K562 (cell line): ENCODE measurements around the gene CNPY2. TPM values are rescaled to one million over a fixed set of nuclear protein-coding genes. Genes with fewer than 3 reads are reported as not detected.

Experiments used
- CREBBP ChIP-seq: IDR thresholded peaks from one replicate; pipeline ENCODE4 v1.6.1; 2012; ENCODE audit warnings: low read depth, mild to moderate bottlenecking, control low read depth, inconsistent platforms, low read length
- EP400 ChIP-seq: fragments of 450-650 bp; IDR thresholded peaks from 2 replicates; pipeline ENCODE4 v1.6.1; 2017; ENCODE audit warnings: antibody characterized with exemption, mild to moderate bottlenecking, moderate library complexity
- HDGF ChIP-seq: fragments of 450-650 bp; IDR thresholded peaks from 2 replicates; pipeline ENCODE4 v1.6.1; 2016
- HMGN3 ChIP-seq: IDR thresholded peaks from 2 replicates; pipeline ENCODE4 v1.6.1; 2011; ENCODE audit warnings: borderline replicate concordance, low read depth, mild to moderate bottlenecking, mixed read lengths, low read length; ENCODE audit not compliant: insufficient read length; ENCODE audit errors: extremely low read depth
- NBN ChIP-seq: fragments of 450-650 bp; IDR thresholded peaks from 2 replicates; pipeline ENCODE4 v1.6.1; 2016; ENCODE audit warnings: low read depth, mild to moderate bottlenecking
- PYGO2 ChIP-seq: fragments of 450-650 bp; IDR thresholded peaks from 2 replicates; pipeline ENCODE4 v1.6.1; 2016; ENCODE audit warnings: mild to moderate bottlenecking, missing genetic modification characterization, moderate library complexity, missing compliant biosample characterization
- SMAD1 ChIP-seq: fragments of 150-350 bp; IDR thresholded peaks from 2 replicates; pipeline ENCODE4 v1.6.1; 2014; ENCODE audit warnings: low read length, low read depth; ENCODE audit not compliant: partially characterized antibody
- SMC3 ChIP-seq: conservative IDR thresholded peaks from 2 replicates; pipeline ENCODE4 v1.6.1; 2011; ENCODE audit warnings: low read depth, low read length, improper control_type of control experiment; ENCODE audit not compliant: insufficient read depth
- TAF1 ChIP-seq: IDR thresholded peaks from 2 replicates; pipeline ENCODE4 v1.6.1; 2011; ENCODE audit warnings: mild to moderate bottlenecking, low read length, moderate library complexity; ENCODE audit not compliant: insufficient read depth, control insufficient read depth, severe bottlenecking; ENCODE audit errors: extremely low read depth
- TCF3 ChIP-seq: sonication (generic); formaldehyde crosslinking; IDR thresholded peaks from 2 replicates; pipeline ENCODE4 v1.4.0; 2020; ENCODE audit warnings: mild to moderate bottlenecking, missing genetic modification reagents
- TCF7L2 ChIP-seq: fragments of 150-350 bp; IDR thresholded peaks from 2 replicates; pipeline ENCODE4 v1.6.1; 2016; ENCODE audit warnings: low read depth, mild to moderate bottlenecking, low read length, moderate library complexity
- TEAD4 ChIP-seq, 2 experiments: sonication (generic) in 1 of 2; formaldehyde crosslinking in 1 of 2; IDR thresholded peaks; 2 replicates each; pipeline versions ENCODE4 v1.6.1 to v1.8.0; 2012 to 2022; ENCODE audit warnings: borderline replicate concordance in 1 of 2, inconsistent platforms in 1 of 2, low read length in 1 of 2, mild to moderate bottlenecking in 1 of 2, missing genetic modification reagents in 1 of 2
- ZKSCAN8 ChIP-seq: fragments of 200-800 bp; sonication (Bioruptor generic); IDR thresholded peaks from 2 replicates; pipeline ENCODE4 v1.6.1; 2016; ENCODE audit warnings: missing genetic modification characterization, missing compliant biosample characterization
- ZMIZ1 ChIP-seq, 2 experiments: fragments of 150-350 bp in 1 of 2; IDR thresholded peaks; 2 replicates each; pipeline ENCODE4 v1.6.1; 2012 to 2016; ENCODE audit warnings: low read depth in 2 of 2, low read length in 2 of 2, mild to moderate bottlenecking in 1 of 2, moderate library complexity in 1 of 2
- ZNF384 ChIP-seq: IDR thresholded peaks from 2 replicates; pipeline ENCODE4 v1.6.1; 2012; ENCODE audit warnings: low read depth, low read length, improper control_type of control experiment
- polyA plus RNA-seq, 8 experiments: library from polyadenylated mRNA; depleted of rRNA in 4 of 8; stranded (reverse) in 5 of 8; unstranded in 3 of 8; fragments of >200 nt; fragmentation: Nextera tagmentation in 2 of 8; fragmentation: Illumina TruSeq in 1 of 8; extraction: Ambion mirVana in 2 of 8; extraction: Trizol in 1 of 8; gene quantifications; 2 replicates each; pipeline versions ENCODE4 v1.2.1 to v1.2.3, GENCODE V29; 2011 to 2014; ENCODE audit warnings: inconsistent platforms in 1 of 8, missing spikeins in 1 of 8
- total RNA-seq, 7 experiments: library from RNA; depleted of rRNA in 6 of 7; stranded (reverse); fragments of >200 nt in 6 of 7; fragmentation: Illumina TruSeq in 2 of 7; extraction: Trizol in 2 of 7; gene quantifications; 2 replicates each; pipeline versions ENCODE4 v1.2.1 to v1.2.3, GENCODE V29; 2011 to 2021; ENCODE audit warnings: low replicate concordance in 1 of 7
- TF ChIP-seq, protein P1 (sequence below): IDR thresholded peaks from 2 replicates; pipeline ENCODE4 v1.6.1; 2011; ENCODE audit not compliant: insufficient read length; ENCODE audit errors: extremely low read depth
- TF ChIP-seq, protein P2 (sequence below): sonication (generic); formaldehyde crosslinking; IDR thresholded peaks from 2 replicates; pipeline ENCODE4 v1.8.1; 2023; ENCODE audit warnings: mild to moderate bottlenecking, missing genetic modification reagents
- TF ChIP-seq, protein P3 (sequence below): fragments of 450-650 bp; IDR thresholded peaks from 2 replicates; pipeline ENCODE4 v1.7.0; 2016; ENCODE audit warnings: borderline replicate concordance

The CNPY2 gene
- total and polyA plus RNA-seq, 9 of the 15 experiments (the other 6 are each of a cell fraction or from before 2014, with no cell fraction given), result 33.8 to 190 (median 138) TPM

DNA sequence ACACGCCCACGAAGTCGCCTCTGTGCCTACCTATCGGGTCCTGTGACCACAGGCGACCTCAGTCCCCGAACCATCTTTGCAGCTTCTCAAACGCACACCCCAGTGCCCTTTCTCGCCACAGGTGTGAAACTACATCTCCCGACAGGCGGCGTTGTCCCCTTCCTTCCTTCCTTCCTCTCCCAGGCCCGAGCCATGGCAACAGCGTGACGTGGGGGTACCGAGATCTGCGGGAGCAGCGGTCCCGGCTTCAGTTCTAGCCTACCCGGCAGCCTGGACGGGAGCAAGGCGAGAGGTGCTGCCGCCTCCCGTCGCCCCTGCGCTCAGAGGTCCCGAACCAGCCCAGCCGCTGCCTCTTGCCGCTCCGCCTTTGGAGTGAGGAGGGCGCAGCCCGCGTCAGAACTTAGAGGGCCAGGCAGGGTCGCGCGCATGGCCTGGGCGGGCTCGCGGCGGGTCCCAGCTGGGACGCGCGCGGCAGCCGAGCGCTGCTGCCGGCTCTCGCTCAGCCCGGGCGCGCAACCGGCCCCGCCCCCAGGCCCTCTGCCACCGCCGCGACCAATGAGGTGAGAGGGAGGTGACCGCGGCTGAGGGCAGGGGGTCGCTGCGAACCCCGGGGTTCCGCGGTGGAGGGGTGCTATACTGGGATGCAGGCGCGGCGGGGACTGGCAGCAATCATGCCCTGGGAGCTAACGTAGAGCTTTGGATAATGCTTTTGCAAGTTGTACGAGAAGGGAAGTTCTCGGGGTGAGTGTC is 48.9 kb downstream of the CNPY2 start, which contains the start of gene COQ10A (continued):
- TF ChIP-seq, protein P1, sequence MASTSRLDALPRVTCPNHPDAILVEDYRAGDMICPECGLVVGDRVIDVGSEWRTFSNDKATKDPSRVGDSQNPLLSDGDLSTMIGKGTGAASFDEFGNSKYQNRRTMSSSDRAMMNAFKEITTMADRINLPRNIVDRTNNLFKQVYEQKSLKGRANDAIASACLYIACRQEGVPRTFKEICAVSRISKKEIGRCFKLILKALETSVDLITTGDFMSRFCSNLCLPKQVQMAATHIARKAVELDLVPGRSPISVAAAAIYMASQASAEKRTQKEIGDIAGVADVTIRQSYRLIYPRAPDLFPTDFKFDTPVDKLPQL, result no peak
- TF ChIP-seq ZNF384 (0 out of 2 replicates have a peak, but pooled peaks have one; percentile 4), NBN (peak; percentile 74; the same call in 1 of the 2 replicates), SMC3 (peak; percentile 24; the same call in 1 of the 2 replicates), CREBBP (no peak), SMAD1 (no peak), TAF1 (peak; percentile 50), HMGN3 (peak; percentile 67), HDGF (no peak), ZMIZ1 (IDR thresholded peaks at IDR 0.05; ENCODE audit: low read depth in 2 of 2, low read length in 2 of 2) (no peak), TCF7L2 (no peak), ZKSCAN8 (CRISPR knock-in tag) (no peak), PYGO2 (no peak), TCF3 (CRISPR knock-in tag) (no peak; the same call in 1 of the 2 replicates), EP400 (peak; percentile 86), TEAD4 (IDR thresholded peaks at IDR 0.05; ENCODE audit: low read length) (no peak), TEAD4 (CRISPR knock-in tag; IDR thresholded peaks at IDR 0.05; ENCODE audit: borderline replicate concordance) (no peak)
- TF ChIP-seq, protein P2, sequence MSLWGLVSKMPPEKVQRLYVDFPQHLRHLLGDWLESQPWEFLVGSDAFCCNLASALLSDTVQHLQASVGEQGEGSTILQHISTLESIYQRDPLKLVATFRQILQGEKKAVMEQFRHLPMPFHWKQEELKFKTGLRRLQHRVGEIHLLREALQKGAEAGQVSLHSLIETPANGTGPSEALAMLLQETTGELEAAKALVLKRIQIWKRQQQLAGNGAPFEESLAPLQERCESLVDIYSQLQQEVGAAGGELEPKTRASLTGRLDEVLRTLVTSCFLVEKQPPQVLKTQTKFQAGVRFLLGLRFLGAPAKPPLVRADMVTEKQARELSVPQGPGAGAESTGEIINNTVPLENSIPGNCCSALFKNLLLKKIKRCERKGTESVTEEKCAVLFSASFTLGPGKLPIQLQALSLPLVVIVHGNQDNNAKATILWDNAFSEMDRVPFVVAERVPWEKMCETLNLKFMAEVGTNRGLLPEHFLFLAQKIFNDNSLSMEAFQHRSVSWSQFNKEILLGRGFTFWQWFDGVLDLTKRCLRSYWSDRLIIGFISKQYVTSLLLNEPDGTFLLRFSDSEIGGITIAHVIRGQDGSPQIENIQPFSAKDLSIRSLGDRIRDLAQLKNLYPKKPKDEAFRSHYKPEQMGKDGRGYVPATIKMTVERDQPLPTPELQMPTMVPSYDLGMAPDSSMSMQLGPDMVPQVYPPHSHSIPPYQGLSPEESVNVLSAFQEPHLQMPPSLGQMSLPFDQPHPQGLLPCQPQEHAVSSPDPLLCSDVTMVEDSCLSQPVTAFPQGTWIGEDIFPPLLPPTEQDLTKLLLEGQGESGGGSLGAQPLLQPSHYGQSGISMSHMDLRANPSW (CRISPR knock-in tag), result no peak
- TF ChIP-seq, protein P3, sequence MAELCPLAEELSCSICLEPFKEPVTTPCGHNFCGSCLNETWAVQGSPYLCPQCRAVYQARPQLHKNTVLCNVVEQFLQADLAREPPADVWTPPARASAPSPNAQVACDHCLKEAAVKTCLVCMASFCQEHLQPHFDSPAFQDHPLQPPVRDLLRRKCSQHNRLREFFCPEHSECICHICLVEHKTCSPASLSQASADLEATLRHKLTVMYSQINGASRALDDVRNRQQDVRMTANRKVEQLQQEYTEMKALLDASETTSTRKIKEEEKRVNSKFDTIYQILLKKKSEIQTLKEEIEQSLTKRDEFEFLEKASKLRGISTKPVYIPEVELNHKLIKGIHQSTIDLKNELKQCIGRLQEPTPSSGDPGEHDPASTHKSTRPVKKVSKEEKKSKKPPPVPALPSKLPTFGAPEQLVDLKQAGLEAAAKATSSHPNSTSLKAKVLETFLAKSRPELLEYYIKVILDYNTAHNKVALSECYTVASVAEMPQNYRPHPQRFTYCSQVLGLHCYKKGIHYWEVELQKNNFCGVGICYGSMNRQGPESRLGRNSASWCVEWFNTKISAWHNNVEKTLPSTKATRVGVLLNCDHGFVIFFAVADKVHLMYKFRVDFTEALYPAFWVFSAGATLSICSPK, result no peak
